HCT116 (cell line): ENCODE measurements around the gene INSYN1. TPM values are rescaled to one million over a fixed set of nuclear protein-coding genes. Genes with fewer than 3 reads are reported as not detected.

Experiments used
- ATAC-seq: fragments of 200-7000 bp; cut with Tn5 transposase; 2 replicates; pipeline ENCODE4 v1.9.1; 2020; ENCODE audit warnings: mild to moderate bottlenecking, moderate library complexity
- BruUV-seq: library from RNA; stranded (reverse); fragments of 400-500 nt; replicated peaks from 2 replicates; lab custom pipeline; 2021; lab: Mats Ljungman, UMichigan
- CTCF ChIA-PET: fragments of 300-600 bp; sonication (Branson Sonifier 250); formaldehyde crosslinking; loops from one replicate; lab custom pipeline; 2021; ENCODE audit warnings: antibody characterized with exemption; lab: Charles Lee
- POLR2A ChIA-PET: fragments of 300-600, 350-600 bp; sonication (Branson Sonifier 250); formaldehyde crosslinking; loops from one replicate; lab custom pipeline; 2021; ENCODE audit warnings: antibody characterized with exemption; lab: Charles Lee
- RAD21 ChIA-PET, 2 experiments: fragments of 300-600 bp; sonication (Branson Sonifier 250); formaldehyde crosslinking; loops; one replicate each; lab custom pipeline; 2023; ENCODE audit warnings: low total read pairs in 2 of 2; ENCODE audit not compliant: uncharacterized antibody in 2 of 2, unreplicated experiment in 2 of 2, low non-redundant PET in 1 of 2; lab: Charles Lee
- DNase-seq: peaks from one replicate; pipeline ENCODE4 v3.0.0-alpha.2; 2010; ENCODE audit warnings: low read depth, low spot score
- H2AFZ ChIP-seq: fragments of 200-600 bp; shearing (Covaris generic), sonication (generic); 2 replicates; pipeline ENCODE4 v1.6.1; 2017; ENCODE audit warnings: low read depth, mixed run types, mixed read lengths, antibody characterized with exemption, low read length; ENCODE audit not compliant: poor library complexity, severe bottlenecking
- H3K27ac ChIP-seq: 2 replicates; pipeline ENCODE4 v1.5.1; 2012; ENCODE audit warnings: low read depth, low read length
- H3K27me3 ChIP-seq: fragments of 200-600 bp; sonication (generic); 2 replicates; pipeline ENCODE4 v1.6.1; 2016; ENCODE audit warnings: mixed run types, low read length, mixed read lengths; ENCODE audit not compliant: insufficient read depth
- H3K36me3 ChIP-seq, 2 experiments: fragments of 200-500 bp in 1 of 2; fragments of 200-600 bp in 1 of 2; sonication (Bioruptor generic) in 1 of 2; sonication (generic) in 1 of 2; 2 replicates each; pipeline versions ENCODE4 v1.5.1 to v1.6.1; 2014 to 2016; ENCODE audit warnings: low read length in 2 of 2, inconsistent platforms in 1 of 2, mixed read lengths in 1 of 2, mixed run types in 1 of 2; ENCODE audit not compliant: insufficient read depth in 2 of 2, control insufficient read depth in 1 of 2
- H3K4me1 ChIP-seq, 2 experiments: fragments of 200-600 bp in 1 of 2; sonication (generic) in 1 of 2; 2 replicates each; pipeline versions ENCODE4 v1.5.1 to v1.6.1; 2012 to 2017; ENCODE audit warnings: low read length in 2 of 2, inconsistent platforms in 1 of 2, mild to moderate bottlenecking in 1 of 2, mixed read lengths in 1 of 2, mixed run types in 1 of 2, moderate library complexity in 1 of 2; ENCODE audit not compliant: insufficient read depth in 2 of 2, control insufficient read depth in 1 of 2
- H3K4me2 ChIP-seq: fragments of 200-600 bp; sonication (generic); 2 replicates; pipeline ENCODE4 v1.6.1; 2017; ENCODE audit warnings: mixed run types, low read length, mixed read lengths
- H3K4me3 ChIP-seq, 2 experiments: fragments of 200-600 bp in 1 of 2; sonication (generic) in 1 of 2; replicated peaks in 1 of 2; 2 replicates each; pipeline ENCODE4 v1.5.1; 2011 to 2016; ENCODE audit warnings: low read length in 2 of 2, control low read depth in 1 of 2, low read depth in 1 of 2, mild to moderate bottlenecking in 1 of 2, mixed read lengths in 1 of 2, mixed run types in 1 of 2
- H3K79me2 ChIP-seq: fragments of 200-600 bp; sonication (generic); 2 replicates; pipeline ENCODE4 v1.6.1; 2017; ENCODE audit warnings: mild to moderate bottlenecking, mixed run types, low read length, moderate library complexity, mixed read lengths; ENCODE audit not compliant: insufficient read depth
- H3K9ac ChIP-seq: fragments of 200-600 bp; sonication (generic); 2 replicates; pipeline ENCODE4 v1.6.1; 2016; ENCODE audit warnings: low read length, mixed read lengths
- H3K9me2 ChIP-seq: fragments of 200-600 bp; sonication (generic), shearing (Covaris generic); 2 replicates; pipeline ENCODE4 v1.6.1; 2017; ENCODE audit warnings: mixed run types, mild to moderate bottlenecking, moderate library complexity; ENCODE audit not compliant: insufficient read depth
- H3K9me3 ChIP-seq, 2 experiments: fragments of 200-500 bp in 1 of 2; fragments of 200-600 bp in 1 of 2; sonication (Bioruptor generic) in 1 of 2; sonication (generic) in 1 of 2; 2 replicates each; pipeline ENCODE4 v1.6.1; 2014 to 2017; ENCODE audit warnings: low read length in 2 of 2, mixed read lengths in 2 of 2, inconsistent platforms in 1 of 2, low read depth in 1 of 2, mild to moderate bottlenecking in 1 of 2, mixed run types in 1 of 2, moderate library complexity in 1 of 2; ENCODE audit not compliant: control insufficient read depth in 1 of 2, insufficient read depth in 1 of 2
- H4K20me1 ChIP-seq: fragments of 200-600 bp; sonication (generic), shearing (Covaris generic); 2 replicates; pipeline ENCODE4 v1.6.1; 2017; ENCODE audit warnings: mixed run types, mild to moderate bottlenecking, moderate library complexity; ENCODE audit not compliant: insufficient read depth
- ELF1 ChIP-seq: IDR thresholded peaks from 2 replicates; pipeline ENCODE4 v1.6.1; 2012; ENCODE audit warnings: low read depth, borderline replicate concordance
- POLR2AphosphoS5 ChIP-seq: IDR thresholded peaks from 2 replicates; pipeline ENCODE4 v1.6.1; 2011; ENCODE audit warnings: mild to moderate bottlenecking, low read depth, low read length, moderate library complexity
- RAD21 ChIP-seq: IDR thresholded peaks from 2 replicates; pipeline ENCODE4 v1.6.1; 2012; ENCODE audit warnings: low read depth, mild to moderate bottlenecking
- ZFX ChIP-seq: fragments of 450-650 bp; IDR thresholded peaks from 2 replicates; pipeline ENCODE4 v1.6.1; 2017
- intact Hi-C: fragments of 100-400 bp; cut with micrococcal nuclease; formaldehyde crosslinking; loops from 2 replicates; pipeline ENCODE4 v1.10.0; 2022
- total RNA-seq: library from RNA; stranded (reverse); gene quantifications from one replicate; pipeline ENCODE4 v1.2.1, GENCODE V29; 2021; ENCODE audit not compliant: unreplicated experiment
- TF ChIP-seq, protein P1 (sequence below): IDR thresholded peaks from 2 replicates; pipeline ENCODE4 v1.6.1; 2012; ENCODE audit warnings: low read depth
- TF ChIP-seq, protein P2 (sequence below), 3 experiments: fragments of 200-600 bp in 1 of 3; sonication (generic) in 1 of 3; IDR thresholded peaks in 2 of 3; conservative IDR thresholded peaks in 1 of 3; 2 replicates each; pipeline ENCODE4 v1.5.1; 2012 to 2017; ENCODE audit warnings: low read depth in 2 of 3, low read length in 2 of 3, antibody characterized with exemption in 1 of 3, borderline replicate concordance in 1 of 3, control low read depth in 1 of 3, mild to moderate bottlenecking in 1 of 3, mixed read lengths in 1 of 3, mixed run types in 1 of 3, moderate library complexity in 1 of 3; ENCODE audit not compliant: insufficient read depth in 1 of 3

INSYN1 gene
- total RNA-seq, 1 experiment from 2014 or later: 2.0 TPM

DNA sequence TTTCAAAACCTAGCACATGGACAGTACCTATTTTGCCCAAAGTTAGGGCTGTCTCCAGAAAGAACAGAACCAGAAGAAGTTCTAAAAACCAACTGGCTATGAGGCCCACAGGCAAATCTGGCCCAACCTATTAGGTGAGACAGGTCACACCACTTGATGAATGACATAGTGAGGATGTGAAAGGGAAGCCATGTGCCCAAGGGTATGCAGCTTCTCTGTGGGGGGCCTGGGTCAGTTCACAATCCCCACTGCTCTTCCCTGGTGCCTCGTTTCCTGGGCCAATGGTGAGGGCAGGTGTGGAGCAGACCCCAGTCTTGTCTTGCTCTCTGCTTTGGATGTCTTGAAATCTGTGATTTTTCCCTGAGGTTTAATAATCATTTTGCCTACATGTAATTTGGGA, 8.9 kb downstream of the INSYN1 start (continued):
- no peak for TF ChIP-seq RAD21
- TF ChIP-seq POLR2AphosphoS5: no peak

- no peak for DNase-seq
- Histone ChIP-seq H3K9ac (no peak overlapping the region), H3K36me3 (no peaks in the 10 kb centered on the region), H3K27me3 (no peaks in the 10 kb centered on the region), H4K20me1 (no peaks in the 10 kb centered on the region), H3K4me3 (no peak overlapping the region), H3K9me3 (no peaks in the 10 kb centered on the region), H3K79me2 (no peaks in the 10 kb centered on the region), H3K27ac (no peak overlapping the region), H3K9me2 (no peaks in the 10 kb centered on the region), H3K4me1 (peaks cover 7 to 11% of the 10 kb centered on the region in 2 experiments), H3K4me2 (no peak overlapping the region), H2AFZ (no peak overlapping the region)
- POLR2A ChIA-PET: no interaction called here
- BruUV-seq: no TSS peak
- intact Hi-C loops: no loop called here
- ATAC-seq: no peak
- RAD21 ChIA-PET: no interaction called here
- TF ChIP-seq, protein P1, sequence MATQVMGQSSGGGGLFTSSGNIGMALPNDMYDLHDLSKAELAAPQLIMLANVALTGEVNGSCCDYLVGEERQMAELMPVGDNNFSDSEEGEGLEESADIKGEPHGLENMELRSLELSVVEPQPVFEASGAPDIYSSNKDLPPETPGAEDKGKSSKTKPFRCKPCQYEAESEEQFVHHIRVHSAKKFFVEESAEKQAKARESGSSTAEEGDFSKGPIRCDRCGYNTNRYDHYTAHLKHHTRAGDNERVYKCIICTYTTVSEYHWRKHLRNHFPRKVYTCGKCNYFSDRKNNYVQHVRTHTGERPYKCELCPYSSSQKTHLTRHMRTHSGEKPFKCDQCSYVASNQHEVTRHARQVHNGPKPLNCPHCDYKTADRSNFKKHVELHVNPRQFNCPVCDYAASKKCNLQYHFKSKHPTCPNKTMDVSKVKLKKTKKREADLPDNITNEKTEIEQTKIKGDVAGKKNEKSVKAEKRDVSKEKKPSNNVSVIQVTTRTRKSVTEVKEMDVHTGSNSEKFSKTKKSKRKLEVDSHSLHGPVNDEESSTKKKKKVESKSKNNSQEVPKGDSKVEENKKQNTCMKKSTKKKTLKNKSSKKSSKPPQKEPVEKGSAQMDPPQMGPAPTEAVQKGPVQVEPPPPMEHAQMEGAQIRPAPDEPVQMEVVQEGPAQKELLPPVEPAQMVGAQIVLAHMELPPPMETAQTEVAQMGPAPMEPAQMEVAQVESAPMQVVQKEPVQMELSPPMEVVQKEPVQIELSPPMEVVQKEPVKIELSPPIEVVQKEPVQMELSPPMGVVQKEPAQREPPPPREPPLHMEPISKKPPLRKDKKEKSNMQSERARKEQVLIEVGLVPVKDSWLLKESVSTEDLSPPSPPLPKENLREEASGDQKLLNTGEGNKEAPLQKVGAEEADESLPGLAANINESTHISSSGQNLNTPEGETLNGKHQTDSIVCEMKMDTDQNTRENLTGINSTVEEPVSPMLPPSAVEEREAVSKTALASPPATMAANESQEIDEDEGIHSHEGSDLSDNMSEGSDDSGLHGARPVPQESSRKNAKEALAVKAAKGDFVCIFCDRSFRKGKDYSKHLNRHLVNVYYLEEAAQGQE: no peak
- TF ChIP-seq, protein P2, sequence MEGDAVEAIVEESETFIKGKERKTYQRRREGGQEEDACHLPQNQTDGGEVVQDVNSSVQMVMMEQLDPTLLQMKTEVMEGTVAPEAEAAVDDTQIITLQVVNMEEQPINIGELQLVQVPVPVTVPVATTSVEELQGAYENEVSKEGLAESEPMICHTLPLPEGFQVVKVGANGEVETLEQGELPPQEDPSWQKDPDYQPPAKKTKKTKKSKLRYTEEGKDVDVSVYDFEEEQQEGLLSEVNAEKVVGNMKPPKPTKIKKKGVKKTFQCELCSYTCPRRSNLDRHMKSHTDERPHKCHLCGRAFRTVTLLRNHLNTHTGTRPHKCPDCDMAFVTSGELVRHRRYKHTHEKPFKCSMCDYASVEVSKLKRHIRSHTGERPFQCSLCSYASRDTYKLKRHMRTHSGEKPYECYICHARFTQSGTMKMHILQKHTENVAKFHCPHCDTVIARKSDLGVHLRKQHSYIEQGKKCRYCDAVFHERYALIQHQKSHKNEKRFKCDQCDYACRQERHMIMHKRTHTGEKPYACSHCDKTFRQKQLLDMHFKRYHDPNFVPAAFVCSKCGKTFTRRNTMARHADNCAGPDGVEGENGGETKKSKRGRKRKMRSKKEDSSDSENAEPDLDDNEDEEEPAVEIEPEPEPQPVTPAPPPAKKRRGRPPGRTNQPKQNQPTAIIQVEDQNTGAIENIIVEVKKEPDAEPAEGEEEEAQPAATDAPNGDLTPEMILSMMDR (IDR thresholded peaks at IDR 0.05 in 2 of 3, conservative IDR thresholded peaks at IDR 0.05 in 1 of 3; ENCODE audit: borderline replicate concordance in 1 of 3, insufficient read depth in 1 of 3, low read depth in 2 of 3, low read length in 2 of 3): no peak
- TF ChIP-seq RAD21 (no peak), ZFX (no peak), ELF1 (no peak)
- CTCF ChIA-PET: no interaction called here
These were observed 11.8 kb downstream of the INSYN1 start for GRCh38 chr15:73741321-73741836.
